Ecto neural progenitor cell (in vitro differentiated cells): ENCODE results near the gene SCPEP1.
"Not testable (repeated sequence)": the region's sequence is repeated elsewhere in the genome, so short reads cannot be mapped to it uniquely, and the experiment has no call there.

ENCODE experiments used
- DNase-seq: peaks from one replicate; pipeline ENCODE4 v3.0.0-alpha.2; 2018; ENCODE audit warnings: low spot score

SCPEP1 gene

DNA sequence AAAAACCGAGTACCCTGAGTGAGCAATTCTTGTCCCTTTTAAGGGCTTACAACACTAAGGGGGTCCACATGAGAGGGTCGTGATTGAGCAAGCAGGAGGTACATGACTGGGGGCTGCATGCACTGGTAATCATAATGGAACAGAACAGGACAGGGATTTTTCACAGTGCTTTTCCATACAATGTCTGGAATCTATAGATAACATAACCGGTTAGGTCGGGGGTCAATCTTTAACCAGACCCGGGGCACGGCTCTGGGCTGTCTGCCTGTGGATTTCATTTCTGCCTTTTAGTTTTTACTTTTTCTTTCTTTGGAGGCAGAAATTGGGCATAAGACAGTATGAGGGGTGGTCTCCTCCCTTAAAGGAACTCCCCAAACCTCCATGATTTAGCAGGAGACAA is 12.2 kb upstream of the SCPEP1 start:
- not testable (repeated sequence) for DNase-seq

DNA sequence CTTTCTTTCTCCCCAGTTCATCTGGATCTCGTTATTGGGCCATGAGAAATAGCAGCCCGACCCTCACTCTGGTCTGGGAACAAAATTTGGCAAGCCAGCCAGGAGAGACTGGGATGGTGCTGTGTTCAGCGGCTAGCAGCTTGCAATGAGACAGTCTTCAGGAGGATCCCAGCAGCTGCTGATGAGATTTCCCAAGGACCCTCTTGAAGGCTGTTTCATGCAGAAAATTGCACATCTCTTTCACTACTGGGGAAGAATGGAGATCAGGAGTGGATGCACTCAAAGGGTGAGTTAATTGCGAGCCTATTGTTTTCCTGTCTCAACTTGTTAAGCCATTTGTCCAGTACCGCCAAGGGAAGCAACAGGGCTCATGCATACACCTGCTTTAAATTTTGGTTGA is 11.6 kb upstream of the SCPEP1 start:
- DNase-seq, result no peak

- no peak for DNase-seq
Observed at GRCh38 chr17:56970974-56971373, 7.0 kb upstream of the SCPEP1 start.

- no peak for DNase-seq
Observed at GRCh38 chr17:56972111-56972730, 5.7 kb upstream of the SCPEP1 start.

GRCh38 chr17:56973520-56973919 is 4.4 kb upstream of the SCPEP1 start:
- DNase-seq, result peak; percentile 34

- no peak for DNase-seq
Observed at GRCh38 chr17:56974055-56974454, 3.9 kb upstream of the SCPEP1 start.

DNA sequence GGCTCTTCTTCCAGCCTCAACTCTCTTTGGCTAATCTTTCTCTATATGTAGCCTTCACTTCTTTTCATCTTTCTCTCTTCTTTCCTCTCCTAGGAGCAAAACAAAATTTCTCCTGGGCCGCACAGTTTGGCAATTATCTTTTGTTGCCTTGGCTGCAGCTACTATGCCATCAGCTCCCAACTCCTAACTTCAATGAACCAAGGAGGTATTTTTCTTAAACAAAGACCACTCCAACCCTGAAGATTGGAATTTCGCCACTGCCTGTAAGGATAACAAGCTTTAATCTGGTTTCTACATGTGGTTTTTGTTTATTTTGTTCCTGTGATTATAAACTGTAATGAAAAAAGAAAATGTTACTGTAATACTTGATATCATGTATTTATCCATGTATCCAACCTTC is 2.3 kb upstream of the SCPEP1 start:
- DNase-seq, result no peak

- no peak for DNase-seq
Observed at GRCh38 chr17:56976941-56977608, 856 bp upstream of the SCPEP1 start.

DNA sequence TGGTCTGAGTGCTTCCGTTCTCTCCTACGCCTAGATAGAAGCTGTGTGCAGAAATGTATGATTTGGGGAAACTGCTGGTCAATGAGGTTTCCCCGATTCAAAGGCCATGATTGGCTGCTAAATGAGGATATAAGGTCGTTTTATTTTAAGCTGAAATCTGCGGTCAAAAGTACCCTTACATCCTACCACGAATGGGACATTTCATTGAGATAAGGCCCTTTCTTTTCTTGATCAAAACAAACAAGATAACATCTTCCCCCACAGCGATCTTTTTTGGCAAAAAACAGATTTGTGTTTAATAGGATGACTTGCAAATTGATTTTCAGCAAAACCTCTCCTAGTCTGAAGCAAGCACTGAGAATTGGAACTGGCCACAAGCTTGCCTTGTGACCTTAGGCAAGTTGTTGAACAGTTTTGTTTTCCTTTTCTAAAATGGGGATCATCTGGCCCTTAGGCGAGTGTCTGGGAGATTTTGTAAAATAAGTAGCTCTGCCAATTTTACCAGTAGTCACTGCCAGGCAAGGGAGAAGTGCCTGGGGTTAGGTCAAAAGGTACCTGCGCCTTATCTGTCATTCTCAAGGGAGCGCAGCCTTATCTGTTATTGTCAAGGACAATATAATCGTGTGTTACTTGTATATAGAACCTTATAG is 635 bp downstream of the SCPEP1 start:
- no peak for DNase-seq

DNA sequence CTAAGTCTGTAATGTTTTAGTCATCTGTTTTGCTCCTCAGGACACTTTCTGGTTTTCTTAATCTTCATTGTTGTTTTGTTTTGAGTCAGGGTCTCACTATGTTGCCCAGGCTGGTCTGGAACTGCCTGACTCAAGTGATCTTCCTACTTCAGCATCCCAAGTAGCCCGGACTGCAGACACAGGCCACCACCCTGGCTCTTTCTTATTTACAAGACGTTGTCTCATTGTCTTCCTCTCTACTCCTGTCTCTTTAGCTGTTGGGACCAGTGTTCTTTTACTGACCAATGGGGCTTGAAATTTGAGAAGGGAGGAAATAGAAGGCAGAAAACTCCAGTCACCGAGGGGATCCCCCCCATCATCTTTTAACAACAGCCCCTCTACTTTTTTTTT is 1.2 kb downstream of the SCPEP1 start:
- DNase-seq, result no peak

DNA sequence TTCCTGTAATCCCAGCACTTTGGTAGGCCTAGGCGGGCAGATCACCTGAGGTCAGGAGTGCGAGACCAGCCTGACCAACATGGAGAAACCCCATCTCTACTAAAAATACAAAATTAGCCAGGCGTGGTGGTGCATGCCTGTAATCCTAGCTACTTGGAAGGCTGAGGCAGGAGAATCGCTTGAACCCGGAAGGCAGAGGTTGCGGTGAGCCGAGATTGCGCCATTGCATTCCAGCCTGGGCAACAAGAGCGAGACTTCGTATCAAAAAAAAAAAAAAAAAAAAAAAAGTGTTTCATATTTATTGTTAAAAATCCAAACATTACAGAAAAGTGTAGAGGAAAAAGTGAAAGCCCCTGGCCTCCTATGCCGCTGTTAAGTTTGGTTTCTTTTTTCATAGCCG is 2.6 kb downstream of the SCPEP1 start:
- DNase-seq, result not testable (repeated sequence)

DNA sequence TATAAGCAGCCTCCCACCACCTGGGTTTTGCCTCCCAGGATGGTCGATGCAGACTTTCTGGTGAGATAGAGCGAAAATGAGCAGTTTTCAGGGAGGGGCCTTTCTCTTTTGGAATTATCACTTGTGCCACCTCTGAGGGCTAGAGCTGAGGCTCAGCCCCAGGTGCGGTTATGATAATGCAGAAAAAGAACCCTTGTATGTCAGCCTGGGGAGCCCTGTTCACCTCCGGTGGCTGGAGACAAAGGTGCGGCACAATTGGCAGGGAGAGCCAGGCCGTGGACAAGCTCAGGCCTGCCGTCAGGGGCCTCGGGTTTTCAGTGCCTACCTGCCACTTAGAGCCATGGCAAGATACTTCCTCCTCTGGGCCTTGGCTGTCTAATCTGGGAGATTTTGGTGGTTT is 4.4 kb downstream of the SCPEP1 start:
- DNase-seq, result no peak

DNA sequence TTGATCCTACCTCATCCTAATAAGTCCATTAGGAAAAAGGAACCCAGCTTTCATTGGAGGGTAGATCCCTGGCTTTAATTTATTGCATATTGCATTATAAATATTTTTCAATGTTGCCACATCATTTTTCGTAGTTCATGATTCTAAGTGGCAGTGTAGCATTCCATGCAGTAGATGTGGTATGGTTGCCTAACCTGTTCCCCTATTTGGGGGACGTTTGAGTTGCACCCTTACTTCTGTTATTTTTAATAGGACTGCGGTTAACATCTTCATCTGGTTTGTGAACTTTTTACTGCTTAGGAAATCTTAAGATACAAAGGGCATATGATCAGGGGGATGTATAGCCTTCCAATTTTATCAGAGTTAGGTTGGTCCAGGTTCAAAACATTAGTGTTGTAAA is 5.4 kb downstream of the SCPEP1 start:
- DNase-seq, result no peak

DNA sequence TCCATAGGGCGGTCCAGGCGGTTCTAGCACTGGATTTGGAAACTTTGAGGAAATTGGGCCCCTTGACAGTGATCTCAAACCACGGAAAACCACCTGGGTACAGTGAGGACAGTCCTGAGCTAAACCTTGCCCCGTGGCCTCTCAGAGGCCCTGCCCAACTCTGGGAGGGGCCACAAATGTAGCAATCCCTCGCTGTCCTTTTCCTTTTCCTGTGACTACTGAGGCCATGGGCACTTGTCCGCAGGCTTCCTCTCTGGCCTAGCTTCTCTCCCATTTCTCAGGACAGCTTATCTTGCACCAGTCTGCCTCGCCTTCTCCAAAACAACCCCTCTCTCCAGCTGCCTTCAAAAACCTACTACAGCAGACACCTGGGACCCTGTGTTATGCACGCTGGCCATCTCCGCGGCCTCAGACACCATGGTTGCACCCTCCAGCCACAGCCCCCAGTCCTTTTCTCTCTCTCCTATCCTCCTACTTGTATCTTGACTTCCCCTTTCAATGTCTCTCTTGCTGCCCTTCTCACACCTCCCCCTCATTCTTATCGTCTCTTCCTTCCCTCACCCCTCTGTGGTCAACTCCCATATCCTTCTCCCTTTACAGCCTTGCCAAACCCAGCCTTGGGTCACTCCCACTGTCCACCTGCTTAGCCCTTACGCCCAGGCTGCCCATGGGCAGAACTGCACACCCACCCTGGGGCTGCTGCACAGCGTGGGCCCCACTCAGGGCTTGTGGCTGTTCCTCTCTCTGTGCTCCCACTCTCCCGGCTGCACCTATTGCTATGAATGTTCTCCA is 7.6 kb downstream of the SCPEP1 start:
- no peak for DNase-seq

DNA sequence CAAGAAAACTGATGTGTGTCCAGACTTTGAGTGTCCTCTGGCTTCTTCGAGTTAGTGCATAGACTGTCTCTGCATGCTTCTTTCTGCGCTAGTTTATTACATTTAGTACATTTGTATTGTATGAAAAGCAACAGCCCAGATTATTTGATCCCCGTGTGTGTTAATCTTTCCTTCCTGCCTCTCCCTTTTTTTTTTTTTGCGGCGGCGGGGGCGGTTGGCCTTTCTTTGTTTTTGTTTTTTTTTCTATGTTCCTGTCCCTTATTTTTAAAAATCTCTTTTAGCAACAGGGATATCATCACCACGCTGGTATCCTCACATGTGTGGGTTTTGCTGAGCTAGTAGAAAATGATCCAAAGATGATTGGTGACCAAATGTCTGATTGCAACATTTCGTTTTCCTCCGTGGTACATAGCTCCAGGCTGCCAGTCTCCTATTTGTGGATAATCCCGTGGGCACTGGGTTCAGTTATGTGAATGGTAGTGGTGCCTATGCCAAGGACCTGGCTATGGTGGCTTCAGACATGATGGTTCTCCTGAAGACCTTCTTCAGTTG is 9.4 kb downstream of the SCPEP1 start:
- DNase-seq, result no peak

DNA sequence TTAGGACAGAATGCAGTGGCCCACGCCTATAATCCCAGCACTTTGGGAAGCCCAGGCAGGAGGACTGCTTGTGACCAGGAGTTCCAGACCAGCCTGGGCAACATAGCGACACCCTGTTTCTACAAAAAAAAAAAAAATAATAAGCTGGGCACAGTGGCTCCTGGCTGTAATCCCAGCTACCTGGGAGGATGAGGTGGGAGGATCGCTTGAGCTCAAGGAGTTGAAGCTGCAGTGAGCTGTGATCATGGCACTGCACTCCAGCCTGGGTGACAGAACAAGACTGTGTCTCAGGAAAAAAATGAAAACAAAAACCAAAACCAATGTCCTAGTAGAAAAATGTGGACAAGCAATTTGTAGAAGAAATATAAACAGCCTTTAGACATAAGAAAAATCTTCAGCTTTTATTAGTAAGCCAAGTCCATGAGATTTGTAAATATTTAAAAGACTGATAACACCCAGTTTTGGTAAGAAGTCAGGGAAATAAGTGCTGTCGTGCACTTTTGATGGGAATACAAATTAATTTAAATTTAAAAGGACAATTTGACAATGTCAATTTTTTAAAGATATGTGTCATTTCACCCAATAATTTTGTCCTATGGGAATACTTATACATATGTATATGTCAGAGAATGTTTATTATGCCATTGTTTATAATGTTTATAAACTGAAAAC is 11.1 kb downstream of the SCPEP1 start:
- DNase-seq, result no peak

GRCh38 chr17:56992364-56992763 is 14.4 kb downstream of the SCPEP1 start:
- DNase-seq, result no peak

DNA sequence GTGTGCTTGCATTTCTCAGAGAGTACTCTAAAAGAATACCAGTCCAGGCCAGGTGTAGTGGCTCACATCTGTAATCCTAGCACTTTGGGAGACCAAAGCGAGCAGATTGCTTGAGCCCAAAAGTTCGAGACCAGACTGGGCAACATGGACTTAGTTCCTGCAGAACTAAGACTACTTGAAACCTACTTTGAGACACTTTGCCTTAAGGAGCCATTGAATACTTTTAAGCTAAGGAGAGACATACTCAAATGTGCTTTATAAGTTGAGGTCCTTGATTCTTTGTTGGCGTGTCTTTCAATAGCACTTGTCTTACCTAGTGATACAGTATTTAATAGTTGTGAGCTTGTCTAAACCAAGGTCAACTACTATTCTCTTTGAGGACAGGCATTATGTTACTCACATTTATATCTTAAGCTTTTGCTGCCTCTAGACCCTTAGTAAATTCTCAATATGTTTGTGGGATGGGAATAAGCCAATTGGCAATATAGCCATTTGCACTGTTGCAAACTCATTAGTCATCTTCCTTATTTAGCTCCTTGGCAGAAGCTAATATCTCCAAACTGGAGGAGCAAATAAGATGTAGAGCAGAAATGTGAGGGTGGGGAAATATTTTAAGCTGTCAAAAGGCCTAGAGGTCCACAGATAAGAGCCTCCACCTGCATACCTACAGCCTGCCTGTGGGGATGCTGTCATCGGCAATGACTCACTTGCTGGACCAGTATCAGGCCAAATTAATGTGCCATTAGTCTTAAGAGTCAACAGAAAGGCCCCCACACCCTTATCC is 16.3 kb downstream of the SCPEP1 start:
- DNase-seq, result no peak

DNA sequence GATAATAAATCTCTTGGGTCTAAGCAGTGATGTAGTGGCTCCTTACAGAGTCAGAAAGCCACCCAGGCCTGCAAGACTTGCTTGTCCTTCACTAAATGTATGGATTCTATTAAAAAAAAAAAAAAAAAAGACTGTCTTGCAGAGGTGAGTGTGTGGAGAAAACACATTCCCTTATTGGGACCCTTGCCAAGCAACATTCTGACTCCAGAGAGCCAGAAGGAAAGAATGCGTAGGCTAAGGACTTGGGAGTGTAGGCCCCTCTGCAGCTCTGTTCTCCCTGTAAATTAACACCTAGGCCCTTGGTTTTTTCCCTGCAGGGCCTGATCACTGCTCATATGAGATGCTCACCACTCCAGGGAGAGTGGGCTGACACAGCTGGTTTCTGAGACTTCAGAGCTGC is 17.8 kb downstream of the SCPEP1 start:
- no peak for DNase-seq

GRCh38 chr17:56997313-56997712 is 19.4 kb downstream of the SCPEP1 start:
- DNase-seq, result no peak

- no peak for DNase-seq
Observed at GRCh38 chr17:57001541-57001940, 23.6 kb downstream of the SCPEP1 start.
